GM19324 (cell line): ENCODE data around the gene TPM2.

Experiments
- ATAC-seq: cut with Tn5 transposase; IDR thresholded peaks from one replicate; pipeline ENCODE4 v1.9.1; 2021; ENCODE audit warnings: mild to moderate bottlenecking, moderate library complexity; ENCODE audit not compliant: unreplicated experiment, low FRiP score

Gene TPM2

DNA sequence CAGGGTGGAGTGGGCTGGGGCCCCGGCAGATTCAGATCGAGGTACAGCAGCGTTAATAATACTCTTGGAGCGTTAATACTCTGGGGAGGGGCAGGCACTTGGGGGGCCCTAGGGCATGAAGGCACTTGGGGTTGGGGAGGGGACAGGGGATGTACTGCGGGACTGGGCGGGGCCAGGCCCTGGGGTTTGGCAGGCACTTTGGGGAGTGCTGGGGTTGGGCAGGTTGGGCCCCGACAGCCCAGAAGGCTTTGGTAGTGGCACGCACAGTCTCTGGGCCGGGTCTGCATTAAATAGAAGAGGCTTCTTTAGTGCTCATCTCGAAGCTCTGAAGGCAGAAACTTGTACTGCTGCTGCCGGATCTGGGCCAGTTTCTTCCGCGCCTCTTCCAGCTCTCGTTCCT, 7.8 kb upstream of the TPM2 start:
- no peak for ATAC-seq

GRCh38 chr9:35696520-35697215, 6.9 kb upstream of the TPM2 start:
- peak; percentile 75 for ATAC-seq

DNA sequence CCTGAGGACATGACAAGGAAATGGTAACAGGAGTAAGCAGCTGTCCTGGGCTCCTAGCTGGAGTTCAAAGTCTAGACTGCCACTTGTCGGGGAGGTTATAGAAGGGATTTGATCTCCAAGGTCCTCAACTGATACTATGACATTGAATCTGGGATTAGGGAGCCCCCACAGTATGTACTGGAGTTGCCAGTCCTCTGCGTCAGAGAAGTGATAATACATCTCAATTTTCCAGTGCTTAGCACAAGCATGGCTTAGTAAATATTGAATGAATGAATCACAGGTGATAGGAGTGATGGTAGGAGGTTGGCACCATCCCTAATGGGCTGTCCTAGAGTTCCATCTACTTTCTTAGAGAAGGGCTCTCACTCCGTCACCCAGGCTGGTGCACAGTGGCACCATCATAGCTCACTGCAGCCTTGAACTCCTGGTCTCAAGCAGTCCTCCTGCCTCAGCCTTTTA, 6.2 kb upstream of the TPM2 start:
- ATAC-seq, result no peak

GRCh38 chr9:35691757-35692301, 2.1 kb upstream of the TPM2 start:
- no peak for ATAC-seq

- ATAC-seq, result no peak
These were observed 1.6 kb upstream of the TPM2 start for GRCh38 chr9:35691334-35691650.

GRCh38 chr9:35690614-35691333, 1.0 kb upstream of the TPM2 start:
- ATAC-seq, result no peak

GRCh38 chr9:35690294-35690613, 529 bp upstream of the TPM2 start:
- no peak for ATAC-seq

- no peak for ATAC-seq
These were observed 875 bp downstream of the TPM2 start for GRCh38 chr9:35688558-35689541.

- no peak for ATAC-seq
These were observed 1.7 kb downstream of the TPM2 start for GRCh38 chr9:35687972-35688557.

DNA sequence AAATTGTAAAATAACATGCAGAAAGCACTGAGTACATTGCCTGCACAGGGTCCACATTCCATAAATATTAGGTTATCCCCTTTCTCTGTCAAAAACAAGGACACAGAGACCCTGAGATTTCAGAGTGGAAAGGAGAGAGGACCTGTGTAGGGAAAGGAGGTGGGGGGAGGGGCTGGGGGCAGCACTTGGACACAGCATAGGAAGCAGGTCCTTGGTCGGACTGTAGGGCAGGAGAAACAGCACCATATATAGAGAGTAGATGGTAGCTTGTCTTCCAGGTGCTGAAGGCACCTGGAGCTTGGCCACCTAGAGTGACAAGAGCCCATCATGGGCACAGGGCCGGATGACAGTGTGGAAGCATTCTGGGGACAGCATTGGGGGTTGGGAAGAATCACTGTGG, 2.4 kb downstream of the TPM2 start:
- ATAC-seq, result no peak

DNA sequence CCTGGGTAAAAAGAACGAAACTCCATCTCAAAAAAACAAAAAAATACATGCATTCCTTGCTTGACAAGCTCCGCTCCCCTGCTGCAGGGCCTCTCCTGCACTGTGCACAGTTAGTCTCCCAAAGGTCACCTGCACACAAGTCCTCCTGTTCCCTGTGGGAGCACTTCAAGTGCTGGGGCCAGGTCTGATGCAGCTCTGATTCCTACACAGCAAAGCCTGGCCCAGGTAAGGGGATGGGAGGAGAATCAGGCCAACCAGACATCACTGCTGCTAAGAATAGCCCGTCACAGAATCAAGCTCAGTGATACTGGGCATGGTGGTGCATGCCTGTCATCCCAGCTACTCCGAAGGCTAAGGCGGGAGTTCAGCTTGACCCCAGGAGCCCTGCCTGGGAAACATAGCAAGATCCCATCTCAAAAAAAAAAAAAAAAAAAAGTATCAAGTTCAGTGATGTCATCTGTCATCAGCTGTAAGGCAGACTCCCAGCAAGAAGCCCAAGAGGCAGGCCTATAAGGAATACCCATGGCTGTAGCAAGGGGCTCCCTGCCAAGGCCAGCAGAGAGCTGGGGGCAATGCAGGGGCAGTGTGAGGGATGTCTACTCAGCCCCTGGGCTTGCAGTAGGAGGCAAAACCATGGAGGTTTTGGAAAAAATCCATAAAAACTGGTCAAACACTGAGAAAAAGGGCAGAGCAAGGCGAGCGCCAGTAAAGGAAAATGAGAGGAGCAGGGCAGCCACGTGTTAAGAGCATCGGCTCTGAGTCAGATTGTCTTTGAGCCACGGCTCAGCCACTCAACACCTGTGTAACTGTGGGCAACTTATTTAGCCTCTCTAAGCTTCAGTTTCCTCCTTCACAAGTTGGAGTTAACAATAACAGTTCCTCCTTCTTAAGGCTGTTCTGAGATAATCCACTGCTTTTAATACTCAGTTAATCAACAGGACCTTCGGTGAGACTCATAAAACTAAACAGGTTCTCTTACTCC, 3.2 kb downstream of the TPM2 start:
- no peak for ATAC-seq

DNA sequence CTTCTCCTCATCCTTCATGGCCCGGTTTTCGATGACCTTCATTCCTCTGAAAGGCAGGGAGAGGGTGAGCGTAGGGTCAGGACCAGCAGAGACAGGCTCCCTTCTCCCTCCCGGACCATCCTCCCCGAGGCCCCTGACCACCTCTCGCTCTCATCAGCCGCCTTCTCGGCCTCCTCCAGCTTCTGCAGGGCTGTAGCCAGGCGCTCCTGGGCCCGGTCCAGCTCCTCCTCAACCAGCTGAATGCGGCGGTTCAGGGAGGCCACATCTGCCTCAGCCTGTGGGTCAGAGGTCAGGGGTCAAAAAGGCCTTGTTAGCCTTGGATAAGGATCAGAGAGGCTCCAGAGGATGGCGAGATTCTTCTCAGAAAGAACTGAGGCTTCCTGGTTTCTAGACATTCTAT, 4.2 kb downstream of the TPM2 start:
- no peak for ATAC-seq

- ATAC-seq, result no peak
These were observed 4.8 kb downstream of the TPM2 start for GRCh38 chr9:35684921-35685320.

DNA sequence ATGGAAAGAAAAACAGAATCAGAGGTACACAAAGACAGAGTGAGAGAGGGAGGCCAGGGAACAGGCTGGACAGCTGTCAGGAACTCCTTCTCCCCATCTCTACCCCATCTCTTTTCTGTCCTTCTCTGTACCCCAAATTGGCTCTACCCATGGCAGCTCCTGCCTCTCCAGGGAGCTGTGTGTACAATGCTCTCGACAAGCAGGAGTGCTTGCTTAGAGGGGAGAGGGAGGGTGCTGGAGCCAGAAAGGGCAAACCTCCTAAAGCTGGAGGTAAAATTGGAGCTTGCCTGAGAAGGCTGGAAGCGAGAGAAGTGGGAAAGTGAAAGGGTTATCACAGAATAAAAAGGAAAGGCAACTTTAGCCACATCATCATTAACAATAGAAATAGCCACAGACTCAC, 6.4 kb downstream of the TPM2 start:
- no peak for ATAC-seq

GRCh38 chr9:35682520-35683315, 7.0 kb downstream of the TPM2 start:
- ATAC-seq, result no peak

DNA sequence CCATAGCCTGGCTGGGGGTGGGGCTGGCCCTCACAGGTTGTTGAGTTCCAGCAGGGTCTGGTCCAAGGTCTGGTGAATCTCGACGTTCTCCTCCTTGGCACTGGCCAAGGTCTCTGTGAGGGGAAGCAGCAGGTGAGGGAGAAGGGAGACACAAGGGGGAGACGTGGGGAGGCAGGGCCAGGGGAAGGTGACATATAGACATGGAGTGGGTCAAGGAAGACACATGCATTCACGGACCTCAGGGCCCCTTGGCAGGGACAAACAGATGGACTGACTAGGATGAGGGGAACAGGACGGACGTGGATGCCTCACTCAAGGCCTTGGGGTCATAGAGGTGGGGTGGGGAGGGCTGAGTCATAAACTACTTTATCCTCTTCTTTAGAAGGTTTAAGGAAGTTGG, 7.7 kb downstream of the TPM2 start:
- ATAC-seq, result no peak

DNA sequence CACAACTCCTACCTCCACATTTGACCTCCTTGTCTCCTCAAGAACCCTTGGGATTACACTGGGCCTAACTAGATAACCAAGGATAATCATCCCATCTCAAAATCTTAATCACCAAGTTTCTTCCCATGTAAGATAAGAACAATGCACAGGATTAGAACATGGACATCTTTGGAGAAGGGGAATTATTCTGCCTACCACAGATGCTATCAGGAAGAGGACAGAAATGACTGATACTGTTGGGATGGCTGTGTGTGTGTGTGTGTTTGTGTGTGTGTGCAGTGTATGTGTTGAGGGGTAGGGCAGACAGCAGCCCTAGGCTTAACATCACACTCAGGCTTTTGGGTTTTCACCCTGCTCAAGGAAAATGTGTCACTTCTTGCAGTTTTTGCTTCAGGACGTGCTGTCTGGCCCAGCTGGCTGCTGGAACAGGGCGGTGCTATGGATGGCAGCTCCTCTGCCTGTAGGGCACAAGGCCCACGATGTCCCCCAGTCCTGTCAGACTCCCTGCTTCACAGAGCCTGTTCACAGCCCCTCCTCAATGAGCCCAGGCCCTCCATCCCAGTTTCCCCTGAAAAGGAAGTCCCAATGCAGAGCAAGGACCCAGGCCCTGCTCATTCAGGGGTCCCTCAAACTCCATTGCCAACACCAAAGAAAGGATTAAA, 8.3 kb downstream of the TPM2 start:
- no peak for ATAC-seq
